Stimulated activated CD4-positive, alpha-beta T cell treated with anti-CD3 and anti-CD28 coated beads, TNF-alpha, amount 100 ng/mL, for 48 hours (primary cell): ENCODE results near the gene ISOC2.
"Not testable (repeated sequence)": the region's sequence is repeated elsewhere in the genome, so short reads cannot be mapped to it uniquely, and the experiment has no call there.

ENCODE experiments used
- DNase-seq, 3 donors: peaks; one replicate each; pipeline ENCODE4 v3.0.0-alpha.2; 2020; ENCODE audit warnings: low read depth in 3 of 3

ISOC2 gene

GRCh38 chr19:55442372-55442961 is 19.0 kb downstream of the ISOC2 start:
- no peak for DNase-seq

GRCh38 chr19:55441692-55442321 is 19.6 kb downstream of the ISOC2 start:
- DNase-seq: no peak

GRCh38 chr19:55441319-55441691 is 20.1 kb downstream of the ISOC2 start:
- DNase-seq: no peak

- DNase-seq: no peak
These were observed 20.9 kb downstream of the ISOC2 start for GRCh38 chr19:55440411-55441105.

GRCh38 chr19:55439052-55439451 is 22.4 kb downstream of the ISOC2 start:
- no peak for DNase-seq

GRCh38 chr19:55437410-55437809 is 24.0 kb downstream of the ISOC2 start:
- DNase-seq: no peak

- DNase-seq: no peak
These were observed 24.6 kb downstream of the ISOC2 start for GRCh38 chr19:55436847-55437246.

GRCh38 chr19:55435020-55435419 is 26.4 kb downstream of the ISOC2 start:
- no peak for DNase-seq

GRCh38 chr19:55434356-55434919 is 27.0 kb downstream of the ISOC2 start:
- no peak for DNase-seq

- DNase-seq: no peak
These were observed 28.1 kb downstream of the ISOC2 start for GRCh38 chr19:55433292-55433691.

GRCh38 chr19:55432241-55432959 is 29.0 kb downstream of the ISOC2 start:
- DNase-seq: no peak

GRCh38 chr19:55431183-55431582 is 30.3 kb downstream of the ISOC2 start:
- no peak for DNase-seq

- DNase-seq: no peak
These were observed 35.4 kb downstream of the ISOC2 start for GRCh38 chr19:55426042-55426441.

GRCh38 chr19:55424518-55424917 is 36.9 kb downstream of the ISOC2 start:
- DNase-seq: no peak

GRCh38 chr19:55423225-55424005 is 38.0 kb downstream of the ISOC2 start:
- no peak for DNase-seq

GRCh38 chr19:55421281-55421680 is 40.2 kb downstream of the ISOC2 start:
- not testable (repeated sequence) for DNase-seq

GRCh38 chr19:55419624-55420236 is 41.7 kb downstream of the ISOC2 start:
- DNase-seq: no peak

- no peak for DNase-seq
These were observed 42.3 kb downstream of the ISOC2 start for GRCh38 chr19:55419103-55419502.

- DNase-seq: peak in 1 of 3 donors; percentile 43
These were observed 43.3 kb downstream of the ISOC2 start for GRCh38 chr19:55418185-55418584.

GRCh38 chr19:55410168-55410567 is 51.3 kb downstream of the ISOC2 start:
- no peak for DNase-seq

- not testable (repeated sequence) for DNase-seq
These were observed 52.3 kb downstream of the ISOC2 start for GRCh38 chr19:55409179-55409578.
